Skeletal muscle cell (primary cell): ENCODE measurements around the gene SDHAF2.
"Not testable (repeated sequence)": the region's sequence is repeated elsewhere in the genome, so short reads cannot be mapped to it uniquely, and the experiment has no call there.

Source experiments
- DNase-seq: peaks from one replicate; pipeline ENCODE4 v3.0.0-alpha.2; 2010; ENCODE audit warnings: low read depth
- H3K4me3 ChIP-seq: 2 replicates; pipeline ENCODE4 v1.5.1; 2011; ENCODE audit warnings: low read depth, mild to moderate bottlenecking, control low read depth, low read length, moderate library complexity

The SDHAF2 gene

GRCh38 chr11:61418136-61418535 lies 11.8 kb upstream of the SDHAF2 start:
- H3K4me3 ChIP-seq = no peak overlapping the region
- no peak for DNase-seq

DNA sequence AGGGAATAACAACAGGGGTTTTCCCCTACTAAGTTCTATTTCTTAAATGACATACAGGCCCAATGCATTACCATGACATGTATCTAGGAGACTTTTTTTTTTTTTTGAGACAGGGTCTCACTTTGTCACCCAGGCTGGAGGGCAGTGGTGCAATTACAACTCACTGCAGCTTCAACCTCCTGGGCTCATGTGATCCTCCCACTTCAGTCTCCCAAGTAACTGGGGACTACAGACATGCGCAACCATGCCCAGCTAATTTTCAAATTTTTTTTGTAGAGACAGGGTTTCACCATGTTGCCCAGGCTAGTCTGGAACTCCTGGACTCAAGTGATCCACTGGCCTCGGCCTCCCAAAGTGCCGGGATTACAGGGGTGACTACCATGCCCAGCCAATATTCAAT lies 7.7 kb upstream of the SDHAF2 start:
- no peak overlapping the region for H3K4me3 ChIP-seq
- no peak for DNase-seq

DNA sequence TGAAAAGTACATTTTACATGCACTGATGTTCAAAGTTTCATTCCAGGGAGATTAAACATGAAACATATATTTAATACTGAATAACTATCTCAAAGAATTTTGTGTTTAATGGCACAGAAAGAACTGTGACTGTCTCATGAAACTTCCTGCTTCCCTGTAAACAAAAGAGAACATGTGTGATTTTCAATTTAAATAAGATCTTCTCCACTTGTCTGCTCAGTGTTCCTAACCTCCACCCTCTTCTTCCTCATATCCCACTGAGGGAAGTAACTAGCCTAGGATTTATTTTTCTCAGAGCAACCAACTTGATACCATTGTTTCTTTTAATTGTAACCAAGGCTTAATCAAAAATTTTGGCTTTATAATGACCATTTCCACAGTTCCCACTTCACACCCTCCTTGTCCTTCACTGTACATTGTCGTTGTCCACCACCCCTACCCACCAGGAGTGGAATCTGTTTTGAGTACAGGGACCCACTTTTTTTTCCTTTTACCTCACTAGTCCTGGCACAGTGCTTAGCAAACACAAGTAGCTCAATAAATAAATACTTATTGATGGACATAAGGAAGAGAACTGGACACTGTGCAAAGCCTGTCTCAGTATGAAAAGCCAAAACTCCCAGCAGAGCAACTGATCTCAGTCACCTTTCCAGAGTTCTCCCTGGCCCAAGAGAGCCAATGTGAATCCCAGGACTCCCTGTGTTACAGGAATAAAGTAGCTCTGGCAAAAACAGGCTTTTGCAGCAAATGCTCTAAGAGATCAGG lies 4.4 kb upstream of the SDHAF2 start:
- H3K4me3 ChIP-seq = no peak overlapping the region
- no peak for DNase-seq

DNA sequence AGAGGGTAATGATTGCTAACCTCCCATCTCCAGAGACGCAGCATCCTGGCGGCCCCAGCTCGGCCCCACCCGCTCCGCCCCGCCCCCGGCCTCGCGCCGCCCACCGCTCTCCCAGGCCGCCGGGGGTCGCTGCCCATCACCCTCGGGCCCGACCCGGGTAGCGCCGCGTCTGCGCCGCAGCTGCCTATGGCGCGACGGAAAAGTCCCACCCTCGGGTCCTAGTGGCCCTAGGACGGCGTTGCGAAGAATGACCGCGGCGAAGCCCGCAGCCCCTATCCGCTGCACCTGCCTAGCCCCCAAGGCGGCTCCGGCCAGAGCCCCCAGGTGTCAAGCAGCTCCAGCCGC lies 606 bp upstream of the SDHAF2 start:
- DNase-seq = no peak
- peak overlapping the region; percentile 98 for H3K4me3 ChIP-seq

DNA sequence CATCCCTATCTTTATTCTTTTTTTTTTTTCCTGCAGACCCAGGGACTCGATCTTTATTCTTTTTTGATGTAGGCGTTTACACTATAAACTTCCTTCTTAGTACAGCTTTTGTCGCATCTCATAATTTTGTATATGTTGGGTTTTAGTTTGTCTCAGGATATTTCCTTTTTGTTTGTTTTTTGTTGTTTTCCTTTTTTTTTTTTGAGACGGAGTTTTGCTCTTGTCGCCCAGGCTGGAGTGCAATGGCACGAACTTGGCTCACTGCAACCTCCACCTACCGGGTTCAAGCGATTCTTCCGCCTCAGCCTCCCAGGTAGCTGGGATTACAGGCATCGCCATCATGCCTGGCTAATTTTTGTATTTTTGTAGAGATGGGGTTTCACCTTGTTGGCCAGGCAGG lies 915 bp downstream of the SDHAF2 start:
- not testable (repeated sequence) for DNase-seq
- H3K4me3 ChIP-seq = peak overlapping the region; percentile 98

GRCh38 chr11:61437496-61437895 lies 7.6 kb downstream of the SDHAF2 start:
- no peak overlapping the region for H3K4me3 ChIP-seq
- DNase-seq = no peak

- DNase-seq = no peak
- H3K4me3 ChIP-seq = no peak overlapping the region
These were observed 9.7 kb downstream of the SDHAF2 start for GRCh38 chr11:61439615-61440014.

GRCh38 chr11:61442616-61443015 lies 12.7 kb downstream of the SDHAF2 start:
- no peak for DNase-seq
- no peak overlapping the region for H3K4me3 ChIP-seq

- no peak for DNase-seq
- no peak overlapping the region for H3K4me3 ChIP-seq
These were observed 15.6 kb downstream of the SDHAF2 start for GRCh38 chr11:61445516-61445915.

DNA sequence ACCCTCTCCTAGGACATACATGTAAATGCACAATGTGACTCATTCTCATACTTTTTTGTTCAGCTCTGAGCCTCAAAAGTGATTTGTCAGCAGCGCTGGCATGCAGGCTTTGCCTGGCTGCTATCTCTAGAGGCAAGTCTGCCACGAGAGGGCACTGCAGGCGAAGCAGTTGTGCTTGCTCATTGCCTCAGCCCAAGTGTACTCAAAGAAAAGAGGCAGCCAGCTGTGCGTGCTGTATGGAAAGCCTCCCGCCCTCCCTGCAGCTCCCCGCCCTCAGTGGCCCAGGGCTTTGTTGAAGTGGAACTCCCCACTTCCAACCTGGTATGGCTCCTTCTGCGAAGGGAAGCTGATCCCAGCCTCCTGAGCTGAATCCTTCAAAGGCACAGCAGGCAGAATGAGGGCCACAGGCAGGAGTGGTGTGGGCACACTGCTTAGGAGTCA lies 16.3 kb downstream of the SDHAF2 start:
- H3K4me3 ChIP-seq = no peak overlapping the region
- peak; percentile 85 for DNase-seq

DNA sequence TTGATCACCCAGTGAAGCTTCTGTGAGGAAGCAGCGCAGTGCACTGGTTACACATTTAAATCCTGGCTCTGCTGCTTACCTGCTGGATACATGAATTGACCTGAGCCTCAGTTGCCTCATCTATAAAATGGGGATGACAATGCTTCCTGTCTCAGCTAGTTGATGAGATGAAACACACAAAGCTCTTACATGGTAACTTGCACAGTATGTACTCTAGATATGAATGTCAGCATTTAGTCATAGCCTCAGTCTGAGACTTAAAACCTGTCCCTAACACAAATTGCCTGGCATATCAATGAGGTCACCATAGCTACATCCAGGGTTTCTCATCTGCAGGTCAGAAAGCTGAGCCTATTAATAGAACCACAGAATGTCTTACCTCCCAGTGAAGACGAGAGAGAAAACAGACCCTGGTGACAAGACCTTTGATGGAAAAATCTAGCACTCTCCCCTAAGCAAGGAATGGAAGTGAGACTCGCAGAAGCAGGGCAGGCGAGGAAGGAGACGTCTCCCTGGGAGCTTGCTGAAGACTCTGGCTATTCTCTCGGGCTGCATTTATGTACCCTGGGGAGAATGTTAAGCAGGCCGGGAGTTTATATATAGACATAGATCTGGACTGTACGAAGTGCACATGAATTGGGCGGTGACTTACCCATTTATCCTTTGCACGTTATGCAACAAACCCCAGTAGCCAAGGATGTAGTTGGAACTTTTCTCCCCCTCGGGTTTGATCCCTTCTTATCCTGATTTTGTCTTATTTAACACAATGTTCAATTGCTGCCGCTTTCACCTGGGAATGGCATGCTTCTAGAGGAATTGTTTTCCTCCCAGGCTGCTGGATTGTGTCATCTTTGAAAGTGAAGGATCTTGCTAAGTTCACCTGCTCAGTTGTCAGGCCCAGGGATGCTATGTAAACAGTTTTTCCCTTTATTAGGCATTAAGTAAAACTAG lies 18.0 kb downstream of the SDHAF2 start:
- no peak for DNase-seq
- no peak overlapping the region for H3K4me3 ChIP-seq

- H3K4me3 ChIP-seq = no peak overlapping the region
- no peak for DNase-seq
These were observed 18.6 kb downstream of the SDHAF2 start for GRCh38 chr11:61448552-61448927.

DNA sequence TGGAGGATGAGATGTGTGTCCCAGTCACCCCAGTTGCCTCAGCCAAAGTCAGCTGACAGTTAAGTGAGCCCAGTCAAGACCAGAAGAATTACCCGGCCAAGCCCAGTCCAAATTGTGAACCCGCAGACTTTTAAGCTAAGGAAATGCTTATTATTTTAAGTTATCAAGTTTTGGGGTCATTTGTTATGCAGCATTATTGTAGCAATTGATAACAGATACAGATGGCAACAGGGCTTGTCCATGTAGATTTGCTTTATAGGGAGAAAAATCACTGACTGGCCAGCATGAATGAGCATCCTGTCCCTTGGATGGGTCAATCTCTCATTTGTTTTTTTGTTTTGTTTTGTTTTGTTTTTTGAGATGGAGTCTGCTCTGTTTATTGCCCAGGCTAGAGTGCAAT lies 22.9 kb downstream of the SDHAF2 start:
- no peak for DNase-seq
- H3K4me3 ChIP-seq = no peak overlapping the region

DNA sequence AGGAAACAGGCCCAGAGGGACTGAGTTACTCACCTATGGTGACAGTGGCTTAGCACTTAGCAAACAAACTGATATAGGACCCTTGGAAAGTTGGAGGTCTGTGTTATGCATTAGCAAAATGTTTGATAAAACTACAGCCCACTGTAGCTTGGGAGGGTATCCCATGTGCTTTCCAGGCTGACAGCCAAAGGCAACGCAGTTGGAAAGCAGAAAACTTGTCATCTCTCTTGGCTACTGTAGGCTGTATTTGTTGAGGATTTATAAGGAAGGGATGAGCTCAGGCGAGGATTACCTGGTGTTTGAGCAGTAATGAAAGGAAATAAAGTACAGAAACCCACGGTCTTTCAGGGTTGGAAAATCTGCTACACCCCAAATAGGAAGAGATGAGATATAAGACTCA lies 23.8 kb downstream of the SDHAF2 start:
- no peak overlapping the region for H3K4me3 ChIP-seq
- DNase-seq = no peak

DNA sequence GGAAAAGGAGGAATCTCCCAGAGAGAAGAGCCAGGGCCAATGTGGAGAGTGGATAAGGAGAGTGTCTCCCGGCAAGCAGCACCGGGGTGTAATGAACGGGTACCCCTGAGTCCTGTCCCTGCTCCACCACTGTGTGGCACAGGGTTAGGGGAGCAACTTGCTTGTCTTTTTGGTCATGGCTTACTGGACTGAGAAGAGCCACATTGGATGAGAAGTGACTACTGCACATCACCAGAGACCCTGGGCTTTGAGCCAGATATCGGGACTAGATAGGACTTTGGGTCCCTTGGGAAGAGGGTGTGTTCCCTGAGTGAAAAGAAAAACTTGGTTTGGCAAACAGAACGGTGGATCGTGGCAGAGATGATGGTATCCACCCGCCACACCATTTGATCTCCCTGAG lies 24.6 kb downstream of the SDHAF2 start:
- no peak overlapping the region for H3K4me3 ChIP-seq
- DNase-seq = no peak

DNA sequence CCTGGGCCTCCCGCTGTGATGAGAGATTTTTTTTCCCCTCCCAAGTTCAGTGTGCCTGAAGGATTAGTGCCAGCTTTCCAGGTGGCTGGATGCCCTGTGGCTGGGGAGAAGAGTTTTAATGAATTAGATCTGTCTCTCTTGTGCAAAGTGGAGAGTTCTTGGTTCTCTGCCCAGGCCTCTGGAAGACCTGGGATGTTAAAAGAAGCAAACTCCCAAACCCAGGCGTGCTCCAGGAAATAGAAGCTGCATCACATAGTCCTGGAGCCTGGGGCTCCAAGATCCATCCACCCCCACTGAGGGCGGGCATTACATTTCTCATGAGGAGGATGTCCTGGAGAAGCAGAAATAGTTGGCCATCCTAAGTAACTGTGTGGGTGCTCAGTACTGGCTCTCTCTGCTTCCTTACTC lies 30.6 kb downstream of the SDHAF2 start:
- H3K4me3 ChIP-seq = no peak overlapping the region
- no peak for DNase-seq

- DNase-seq = no peak
- H3K4me3 ChIP-seq = no peak overlapping the region
These were observed 31.1 kb downstream of the SDHAF2 start for GRCh38 chr11:61460986-61461385.

GRCh38 chr11:61467602-61468001 lies 37.7 kb downstream of the SDHAF2 start:
- DNase-seq = not testable (repeated sequence)

GRCh38 chr11:61468002-61468401 lies 38.1 kb downstream of the SDHAF2 start:
- no peak for DNase-seq
- no peak overlapping the region for H3K4me3 ChIP-seq

More at GRCh38 chr11:61467602-61468001, 37.7 kb downstream of the SDHAF2 start:
- H3K4me3 ChIP-seq = not testable (repeated sequence)

GRCh38 chr11:61472282-61472681 lies 42.4 kb downstream of the SDHAF2 start:
- DNase-seq = peak; percentile 26
- no peak overlapping the region for H3K4me3 ChIP-seq

GRCh38 chr11:61472868-61473267 lies 42.9 kb downstream of the SDHAF2 start:
- peak; percentile 52 for DNase-seq
- H3K4me3 ChIP-seq = no peak overlapping the region
